RCC 7860 (cell line): ENCODE measurements around the gene RFESD.
A peak's percentile ranks its signal among the peaks of the same experiment; 100 is the strongest.

ENCODE experiments used
- DNase-seq: peaks from one replicate; pipeline ENCODE4 v3.0.0-alpha.2; 2015; ENCODE audit warnings: low spot score
- FAIRE-seq: peaks from 2 replicates; lab custom pipeline; 2012; peaks lifted over from hg19 to GRCh38; lab: Jason Lieb, UNC

The RFESD gene

DNA sequence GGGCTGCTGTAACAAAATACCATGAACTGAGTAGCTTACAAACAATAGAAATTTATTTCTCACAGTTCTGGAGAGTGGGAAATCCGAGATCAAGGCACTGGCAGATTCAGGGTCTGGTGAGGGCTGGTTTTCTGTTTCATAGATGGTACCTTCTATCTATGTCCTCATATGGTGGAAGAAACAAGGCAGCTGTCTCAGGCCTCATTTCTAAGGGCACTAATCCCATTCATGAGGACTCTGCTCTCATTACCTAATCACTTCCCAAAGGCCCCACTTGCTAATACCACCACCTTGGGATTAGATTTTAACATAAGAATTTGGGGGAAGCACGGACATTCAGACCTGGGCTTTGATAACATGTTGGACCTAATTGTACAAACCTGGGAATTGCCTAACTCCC is 13.5 kb downstream of the RFESD start:
- FAIRE-seq = no peak

DNA sequence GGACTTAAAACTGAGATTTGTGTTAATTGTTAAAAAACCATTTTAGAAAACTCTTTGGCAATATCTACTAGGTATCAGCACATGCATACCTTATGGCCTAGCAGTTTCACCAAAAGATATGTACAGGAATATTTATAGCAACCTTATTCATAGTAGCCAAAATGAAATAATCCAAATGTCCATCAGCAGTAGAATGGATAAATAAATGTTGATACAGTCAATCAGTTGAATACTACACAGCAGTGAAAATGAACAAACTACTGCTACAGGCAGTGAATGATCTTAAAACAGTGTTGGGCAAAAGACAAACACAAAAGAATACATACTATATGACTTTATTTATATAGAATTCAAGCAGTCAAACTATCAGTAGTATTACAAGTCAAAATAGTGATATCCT is 16.4 kb downstream of the RFESD start:
- FAIRE-seq = no peak
- DNase-seq = no peak

More for the DNA sequence above, 13.5 kb downstream of the RFESD start:
- DNase-seq = no peak

- DNase-seq (peak; percentile 5), FAIRE-seq (peak; percentile 60)
These were observed 17.7 kb downstream of the RFESD start for GRCh38 chr5:95664204-95664786.

DNA sequence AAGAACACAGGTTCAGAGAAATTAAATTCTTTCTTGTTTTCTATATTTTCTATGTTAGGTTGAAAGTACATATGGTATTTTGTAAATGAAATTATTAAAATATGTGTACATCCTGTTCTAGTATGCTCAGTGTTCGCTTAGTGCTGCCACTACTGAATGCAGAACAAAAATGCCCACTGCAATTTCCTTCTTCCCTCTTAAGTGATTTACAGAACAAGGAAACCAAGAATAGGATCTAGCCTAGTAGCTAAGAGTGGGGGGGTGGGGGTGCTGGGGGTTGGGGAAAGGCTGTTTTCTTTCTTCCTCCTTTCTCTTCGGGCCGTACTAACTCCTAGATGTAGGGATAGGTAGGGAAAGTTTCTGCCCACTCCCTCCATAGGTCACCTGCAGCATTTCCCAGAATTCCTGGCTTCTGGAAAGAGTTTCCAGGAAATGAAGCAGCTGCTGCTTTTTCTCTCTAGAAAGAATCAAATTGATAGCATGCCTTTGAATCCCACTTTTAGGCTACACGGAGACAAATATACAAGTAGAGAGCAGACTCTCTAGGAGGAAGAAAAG is 20.6 kb downstream of the RFESD start:
- FAIRE-seq (no peak), DNase-seq (no peak)

- no peak for DNase-seq
- no peak for FAIRE-seq
These were observed 21.1 kb downstream of the RFESD start for GRCh38 chr5:95667678-95668077.

- FAIRE-seq (no peak), DNase-seq (no peak)
These were observed 21.6 kb downstream of the RFESD start for GRCh38 chr5:95668216-95668615.

- DNase-seq (no peak), FAIRE-seq (no peak)
These were observed 22.2 kb downstream of the RFESD start for GRCh38 chr5:95668728-95669127.

GRCh38 chr5:95669540-95669939 is 23.0 kb downstream of the RFESD start:
- DNase-seq = no peak
- no peak for FAIRE-seq

- FAIRE-seq = no peak
These were observed 23.4 kb downstream of the RFESD start for GRCh38 chr5:95669985-95670384.

GRCh38 chr5:95670568-95670967 is 24.0 kb downstream of the RFESD start:
- no peak for DNase-seq
- no peak for FAIRE-seq

More at GRCh38 chr5:95669985-95670384, 23.4 kb downstream of the RFESD start:
- no peak for DNase-seq

DNA sequence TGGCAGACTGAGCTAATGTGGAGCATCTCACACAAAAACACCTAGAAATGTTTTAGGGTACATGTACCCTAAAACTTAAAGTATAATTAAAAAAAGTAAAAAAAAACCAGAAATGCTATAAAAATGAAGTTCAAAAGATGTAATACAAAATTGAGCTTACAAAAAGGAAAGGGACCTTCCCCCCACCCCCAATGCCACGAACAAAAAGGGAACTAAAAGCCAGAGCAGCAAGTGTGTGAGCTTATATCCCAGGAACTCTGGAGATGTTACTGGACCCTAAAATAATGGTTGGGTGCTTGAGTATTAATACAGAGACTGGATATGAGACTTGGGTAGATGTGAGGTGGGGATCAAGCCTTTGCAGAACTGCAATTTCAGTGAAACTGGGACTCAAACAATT is 25.2 kb downstream of the RFESD start:
- DNase-seq = no peak

GRCh38 chr5:95672641-95673040 is 26.1 kb downstream of the RFESD start:
- DNase-seq (no peak), FAIRE-seq (no peak)

More for the DNA sequence above, 25.2 kb downstream of the RFESD start:
- no peak for FAIRE-seq

- no peak for DNase-seq
- FAIRE-seq = no peak
These were observed 26.5 kb downstream of the RFESD start for GRCh38 chr5:95673081-95673480.

- no peak for FAIRE-seq
- no peak for DNase-seq
These were observed 36.3 kb downstream of the RFESD start, which contains the start of gene SPATA9 for GRCh38 chr5:95682891-95683290. TSS of gene SPATA9 (minus strand) at chr5:95682991. CDS start at chr5:95682854, 137 bp downstream.

DNA sequence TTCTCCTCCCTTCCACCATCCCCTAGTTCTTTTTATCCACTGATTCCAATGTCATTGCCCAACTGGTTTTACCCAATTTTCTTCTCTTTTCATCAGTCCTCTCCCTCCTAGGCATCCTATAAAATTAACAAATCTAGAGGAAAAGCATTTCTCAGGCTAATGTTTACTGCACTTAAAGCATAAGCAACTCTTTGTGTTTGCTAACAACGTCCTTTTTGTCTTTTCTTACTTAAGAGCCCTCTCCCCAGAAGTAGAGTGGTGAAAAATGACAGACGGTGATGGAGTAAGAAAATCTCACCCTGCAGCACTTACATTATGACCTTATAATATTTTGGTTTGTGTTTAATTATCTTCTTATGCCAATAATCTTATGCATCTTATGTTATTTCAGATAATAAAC is 37.8 kb downstream of the RFESD start:
- FAIRE-seq = no peak
- DNase-seq = no peak

DNA sequence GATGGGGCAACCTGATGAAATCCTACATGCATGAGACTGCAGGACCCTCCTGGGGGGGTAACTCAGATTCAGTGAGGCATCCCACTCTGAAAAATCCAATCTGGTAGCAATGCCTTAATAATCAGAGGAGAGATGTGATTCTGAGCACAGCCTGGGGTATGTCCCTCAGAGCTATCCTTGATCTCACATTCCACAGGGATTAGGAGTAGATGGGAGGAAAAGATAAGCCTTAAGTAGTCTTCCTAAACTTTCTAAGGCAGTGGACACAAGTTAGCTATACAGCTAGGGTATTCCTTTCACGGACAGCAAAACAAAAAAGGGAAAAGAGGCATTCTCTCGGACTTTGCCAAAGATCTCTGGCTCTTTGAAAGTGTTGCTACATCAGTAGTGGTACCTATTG is 40.1 kb downstream of the RFESD start:
- FAIRE-seq (no peak), DNase-seq (no peak)

- no peak for DNase-seq
- FAIRE-seq = no peak
These were observed 43.1 kb downstream of the RFESD start for GRCh38 chr5:95689680-95690079.

DNA sequence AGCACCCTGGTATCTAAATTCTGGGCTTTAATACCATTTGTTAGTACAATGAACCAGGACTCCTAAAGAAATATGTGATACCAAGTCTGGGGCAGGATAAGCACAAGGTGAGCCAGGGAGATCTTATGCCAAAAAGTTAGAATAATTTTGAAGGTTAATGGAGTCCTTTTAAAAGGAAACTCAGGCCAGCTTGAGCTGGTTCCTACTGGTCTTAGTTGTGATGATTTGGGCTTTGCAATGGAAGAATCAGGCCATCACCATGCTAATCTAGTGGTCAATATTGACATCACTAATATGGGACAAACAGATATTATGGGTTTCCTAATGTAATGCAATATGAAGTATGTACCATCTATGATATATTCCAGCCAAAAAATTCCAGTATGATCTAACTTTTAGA is 43.8 kb downstream of the RFESD start:
- DNase-seq = no peak
- FAIRE-seq = no peak

DNA sequence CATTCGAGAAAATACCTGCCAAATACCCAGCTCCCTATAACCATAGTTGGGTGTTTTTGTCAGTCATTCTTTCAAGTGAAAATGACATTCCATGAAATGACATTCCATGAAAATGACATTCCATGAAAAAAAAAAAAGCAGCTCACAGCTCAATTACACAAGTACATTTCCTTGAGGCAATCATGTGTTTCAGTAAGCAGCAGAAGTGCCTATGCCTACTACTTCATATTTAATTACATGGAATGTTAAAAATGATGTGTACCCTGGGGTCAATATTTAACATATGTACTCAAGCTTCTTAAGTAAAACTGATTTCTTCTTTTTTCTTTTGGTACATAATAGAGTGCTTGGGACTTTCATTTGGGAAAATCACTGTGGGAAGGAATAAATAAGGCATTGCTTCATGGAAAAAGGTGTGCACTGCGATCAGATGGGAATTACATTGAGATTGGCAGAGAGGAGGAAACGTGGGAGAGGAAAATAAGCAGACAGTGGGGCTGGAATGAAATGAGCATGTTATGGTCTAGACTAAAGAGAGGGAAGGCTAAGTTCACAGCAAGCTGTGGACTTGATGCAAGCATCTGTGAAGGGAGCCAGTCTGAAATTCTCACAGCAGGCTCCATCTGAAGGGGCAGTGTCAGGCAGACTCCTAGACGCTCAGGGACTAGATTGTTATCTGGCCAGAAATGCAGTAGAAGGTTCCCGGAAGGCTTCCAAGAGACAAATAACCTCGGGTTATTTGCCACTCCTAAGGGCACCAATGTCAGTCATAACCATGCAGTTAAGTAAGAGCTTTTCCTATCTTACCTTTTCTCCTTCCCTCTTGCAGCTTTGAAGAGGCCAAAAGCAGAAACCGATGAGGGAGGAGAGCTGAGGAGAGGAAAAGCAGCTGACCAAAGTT is 51.5 kb downstream of the RFESD start:
- FAIRE-seq (no peak), DNase-seq (peak; percentile 33)

DNA sequence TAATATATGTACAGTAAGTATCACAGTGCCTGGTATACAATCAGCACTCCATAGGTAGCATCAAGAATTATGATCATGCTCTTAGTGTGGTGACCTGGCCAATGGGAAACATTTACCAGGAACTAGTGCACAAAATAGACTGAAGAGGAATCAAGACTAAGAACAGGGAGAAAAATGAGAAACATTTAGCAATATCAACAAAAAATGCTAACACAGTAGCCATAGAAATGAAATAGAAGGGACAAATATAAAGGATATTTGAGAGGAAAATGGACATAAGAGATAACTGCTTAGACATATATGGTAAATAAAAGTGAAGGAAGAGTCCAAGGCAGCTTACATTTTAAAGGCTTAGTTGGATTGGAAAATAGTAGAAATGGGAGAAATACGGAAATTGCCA is 52.8 kb downstream of the RFESD start:
- DNase-seq = no peak
- no peak for FAIRE-seq

GRCh38 chr5:95701074-95701473 is 54.5 kb downstream of the RFESD start:
- DNase-seq (no peak), FAIRE-seq (no peak)

DNA sequence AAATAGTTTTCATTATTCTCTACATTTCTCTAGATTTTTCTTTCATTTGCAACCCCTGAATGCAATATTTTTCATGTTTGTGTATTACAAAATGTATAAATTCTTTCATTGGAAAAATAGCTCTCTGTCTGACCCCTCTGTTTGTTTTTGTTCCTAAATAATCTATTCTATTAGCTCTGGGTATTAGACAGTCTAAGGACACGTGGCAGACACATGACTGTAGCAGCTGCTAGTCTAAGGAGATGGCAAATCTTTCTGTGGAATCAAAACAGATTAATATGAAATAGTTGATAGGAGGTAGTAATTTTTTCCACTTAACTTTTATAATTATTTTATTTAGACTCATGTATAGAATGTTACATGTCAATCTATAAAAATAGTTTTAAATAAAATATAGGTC is 57.6 kb downstream of the RFESD start:
- DNase-seq (no peak), FAIRE-seq (no peak)
